ENCODE measurements around the gene CTRL.

CTRL gene

GRCh38 chr16:67885545-67885944 lies 46.1 kb downstream of the CTRL start:
- DNase-seq, result no peak

DNA sequence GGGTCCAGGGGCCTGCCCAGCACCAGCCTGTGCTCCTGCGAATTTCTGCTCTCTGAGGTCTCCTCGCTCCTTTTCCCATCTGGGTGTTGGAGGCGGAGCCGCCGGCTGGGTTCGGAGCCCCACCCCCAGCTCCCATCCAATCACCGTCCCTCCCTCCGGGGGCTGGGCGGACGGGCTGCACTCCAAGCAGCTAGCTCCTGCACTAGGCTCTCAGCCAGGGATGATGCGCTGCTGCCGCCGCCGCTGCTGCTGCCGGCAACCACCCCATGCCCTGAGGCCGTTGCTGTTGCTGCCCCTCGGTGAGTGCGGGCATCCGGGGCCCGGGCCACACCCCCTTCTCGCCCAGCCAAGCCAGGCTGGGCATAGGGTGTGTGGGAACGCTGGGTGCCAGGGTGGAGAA lies 47.0 kb downstream of the CTRL start, which contains the start of gene NRN1L:
Gene NRN1L, plus strand, starts transcription at position 202 of the 400 bp plus-strand sequence. Its CDS starts 19 bp downstream, at position 221.
- no peak for DNase-seq

DNA sequence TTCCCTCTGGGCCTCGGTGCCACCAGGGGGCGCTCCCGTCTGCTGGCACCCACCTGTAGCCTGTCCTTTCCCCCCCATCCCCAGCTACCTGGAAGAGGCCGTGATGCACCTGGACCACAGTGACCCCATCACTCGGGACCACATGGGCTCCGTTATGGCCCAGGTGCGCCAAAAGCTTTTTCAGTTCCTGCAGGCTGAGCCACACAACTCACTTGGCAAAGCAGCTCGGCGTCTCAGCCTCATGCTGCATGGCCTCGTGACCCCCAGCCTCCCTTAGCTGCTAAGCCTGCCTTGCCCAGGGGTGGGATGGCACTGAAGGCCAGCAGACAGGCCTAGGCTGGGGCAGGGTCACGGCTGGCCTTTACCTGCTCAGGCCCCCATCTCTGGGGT lies 47.8 kb downstream of the CTRL start:
- peak; percentile 4 for DNase-seq

- no peak for DNase-seq
These were observed 48.4 kb downstream of the CTRL start for GRCh38 chr16:67883146-67883871.

- DNase-seq, result no peak
These were observed 49.1 kb downstream of the CTRL start for GRCh38 chr16:67882374-67883145.

DNA sequence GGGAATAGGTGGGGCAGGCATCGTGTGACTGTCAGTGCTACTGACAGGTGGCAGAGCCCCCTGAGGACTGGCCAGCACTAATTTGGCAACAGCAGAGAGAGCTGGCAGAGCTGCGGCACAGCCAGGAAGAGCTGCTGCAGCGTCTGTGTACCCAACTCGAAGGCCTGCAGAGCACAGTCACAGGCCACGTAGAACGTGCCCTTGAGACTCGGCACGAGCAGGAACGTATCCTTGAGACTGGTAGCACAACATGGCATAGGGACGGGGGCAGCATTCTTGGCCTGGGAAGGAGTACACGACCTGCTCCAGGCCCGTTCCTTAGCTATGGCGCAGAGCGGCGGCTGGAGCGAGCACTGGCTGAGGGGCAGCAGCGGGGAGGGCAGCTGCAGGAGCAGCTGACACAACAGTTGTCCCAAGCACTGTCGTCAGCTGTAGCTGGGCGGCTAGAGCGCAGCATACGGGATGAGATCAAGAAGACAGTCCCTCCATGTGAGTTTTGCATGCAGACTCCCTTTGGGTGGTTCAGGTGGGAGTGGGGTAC lies 50.0 kb downstream of the CTRL start:
- no peak for DNase-seq

GRCh38 chr16:67880584-67880983 lies 51.1 kb downstream of the CTRL start:
- DNase-seq, result no peak

DNA sequence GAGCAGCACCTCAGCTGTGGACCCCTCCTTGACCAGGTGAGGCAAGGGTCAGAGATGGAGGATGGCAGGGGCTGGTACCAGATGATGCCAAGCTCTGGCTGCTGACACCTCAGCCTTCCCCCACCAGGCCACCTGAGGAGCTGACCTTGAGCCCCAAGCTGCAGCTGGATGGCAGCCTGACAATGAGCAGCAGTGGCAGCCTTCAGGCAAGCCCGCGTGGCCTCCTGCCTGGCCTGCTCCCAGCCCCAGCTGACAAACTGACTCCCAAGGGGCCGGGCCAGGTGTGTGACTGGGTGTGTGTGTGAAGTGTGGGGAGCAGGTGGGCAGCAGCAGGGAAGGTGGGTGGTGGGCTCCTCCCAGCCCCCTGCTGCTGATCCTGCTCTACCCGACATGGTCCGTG lies 51.7 kb downstream of the CTRL start:
- DNase-seq, result no peak

Measured in KG1 (cell line).